A673 (cell line): ENCODE results near the gene CAMSAP3.

Experiments used
- CTCF ChIP-seq: fragments of 300-800, 200-600 bp; sonication (generic); conservative IDR thresholded peaks from 2 replicates; pipeline ENCODE4 v1.5.1; 2017; ENCODE audit warnings: low read depth, mild to moderate bottlenecking, antibody characterized with exemption, low read length, moderate library complexity, mixed read lengths
- EZH2 ChIP-seq: fragments of 200-600 bp; sonication (generic); IDR thresholded peaks from 2 replicates; pipeline ENCODE4 v1.6.1; 2017; ENCODE audit warnings: borderline replicate concordance, low read depth, mild to moderate bottlenecking, mixed read lengths, antibody characterized with exemption, low read length; ENCODE audit not compliant: poor library complexity, severe bottlenecking

DNA sequence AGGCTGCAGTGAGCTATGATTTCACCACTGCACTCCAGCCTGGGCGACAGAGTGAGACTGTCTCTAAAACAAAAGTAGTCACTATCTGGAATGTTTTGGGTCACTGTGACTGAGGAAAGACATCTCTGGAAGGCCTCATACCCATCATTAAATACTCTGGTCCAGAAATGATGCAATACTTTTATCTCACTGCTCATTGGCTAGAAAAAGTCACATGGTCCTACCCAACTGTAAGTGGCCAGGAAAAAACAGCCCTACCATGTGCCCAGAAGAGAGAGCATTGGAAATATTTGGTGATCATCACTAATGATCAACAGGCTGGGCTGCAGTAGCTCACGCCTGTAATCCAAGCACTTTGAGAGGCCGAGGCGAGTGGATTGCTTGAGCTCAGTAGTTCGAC lies 30.3 kb upstream of the CAMSAP3 start:
- no peak for TF ChIP-seq EZH2
- TF ChIP-seq CTCF, result no peak
